ENCODE results near the gene NMT2. TPM values are rescaled to one million over a fixed set of nuclear protein-coding genes. Genes with fewer than 3 reads are reported as not detected.

NMT2 gene
- total RNA-seq, 1 experiment from 2014 or later: 14.4 TPM

- H3K4me3 ChIP-seq (ENCODE audit: low read length): no peak overlapping the region
- no peak for TF ChIP-seq EZH2 (IDR thresholded peaks at IDR 0.05; ENCODE audit: low read length, unreplicated experiment)
- TF ChIP-seq CTCF (conservative IDR thresholded peaks at IDR 0.05; ENCODE audit: low read depth, low read length): no peak
- no peak for TF ChIP-seq EZH2phosphoT487 (IDR thresholded peaks at IDR 0.05; ENCODE audit: borderline replicate concordance, low read length)
- H3K9me3 ChIP-seq (ENCODE audit: low read length): no peaks in the 10 kb centered on the region
- H4K20me1 ChIP-seq (ENCODE audit: low read length): no peaks in the 10 kb centered on the region
- CTCF ChIA-PET: no interaction called here
- H3K27me3 ChIP-seq (ENCODE audit: low read length): no peaks in the 10 kb centered on the region
- no peaks in the 10 kb centered on the region for H3K36me3 ChIP-seq (ENCODE audit: low read depth, low read length)
- no peaks in the 10 kb centered on the region for H3K4me1 ChIP-seq (ENCODE audit: insufficient read depth, low read length)
- H3K9me2 ChIP-seq (replicated peaks; ENCODE audit: low read length): no peaks in the 10 kb centered on the region
- no peaks in the 10 kb centered on the region for H3K79me2 ChIP-seq (ENCODE audit: low read length)
- H3K9ac ChIP-seq (ENCODE audit: low read length): no peak overlapping the region
- DNase-seq (no peak), ATAC-seq (no peak)
- no peak overlapping the region for H3K4me2 ChIP-seq (ENCODE audit: low read length)
- POLR2A ChIA-PET (ENCODE audit: unreplicated experiment): no interaction called here
- no peaks in the 10 kb centered on the region for H3F3A ChIP-seq (ENCODE audit: low read length, unreplicated experiment)
- intact Hi-C loops (cut with micrococcal nuclease): no loop called here
- no TSS peak for BruUV-seq (replicated peaks)
- no peak overlapping the region for H3K27ac ChIP-seq (ENCODE audit: low read length)
- no peak overlapping the region for H2AFZ ChIP-seq (ENCODE audit: low read length)
These were observed 17.9 kb downstream of the NMT2 start for GRCh38 chr10:15150563-15150962.

GRCh38 chr10:15149042-15149771, 19.3 kb downstream of the NMT2 start:
- H4K20me1 ChIP-seq (ENCODE audit: low read length): no peaks in the 10 kb centered on the region
- H3K27ac ChIP-seq (ENCODE audit: low read length): no peak overlapping the region
- H3K9me3 ChIP-seq (ENCODE audit: low read length): no peaks in the 10 kb centered on the region
- H3K27me3 ChIP-seq (ENCODE audit: low read length): no peaks in the 10 kb centered on the region
- ChIA-PET CTCF (no interaction called here), POLR2A (ENCODE audit: unreplicated experiment) (no interaction called here)
- no peaks in the 10 kb centered on the region for H3F3A ChIP-seq (ENCODE audit: low read length, unreplicated experiment)
- no peak overlapping the region for H3K4me2 ChIP-seq (ENCODE audit: low read length)
- no peaks in the 10 kb centered on the region for H3K36me3 ChIP-seq (ENCODE audit: low read depth, low read length)
- intact Hi-C loops (cut with micrococcal nuclease): no loop called here
- BruUV-seq (replicated peaks): no TSS peak
- no peak overlapping the region for H3K4me3 ChIP-seq (ENCODE audit: low read length)
- no peak for TF ChIP-seq EZH2 (IDR thresholded peaks at IDR 0.05; ENCODE audit: low read length, unreplicated experiment)
- TF ChIP-seq EZH2phosphoT487 (IDR thresholded peaks at IDR 0.05; ENCODE audit: borderline replicate concordance, low read length): no peak
- no peak for TF ChIP-seq CTCF (conservative IDR thresholded peaks at IDR 0.05; ENCODE audit: low read depth, low read length)
- H2AFZ ChIP-seq (ENCODE audit: low read length): no peak overlapping the region
- no peak overlapping the region for H3K9ac ChIP-seq (ENCODE audit: low read length)
- no peaks in the 10 kb centered on the region for H3K9me2 ChIP-seq (replicated peaks; ENCODE audit: low read length)
- ATAC-seq: no peak
- no peak for DNase-seq
- 0 out of 2 replicates have a peak, but pooled peaks cover 2% of the 10 kb centered on the region for H3K4me1 ChIP-seq (ENCODE audit: insufficient read depth, low read length)
- H3K79me2 ChIP-seq (ENCODE audit: low read length): no peaks in the 10 kb centered on the region

All from PC-3 (cell line).